NCI-H2081 (cell line): Measurements from ENCODE around the gene RNF121.

Experiments
- DNase-seq, 2 experiments: peaks; one replicate each; lab custom pipeline; 2025; lab: John Stamatoyannopoulos, UW

RNF121 gene

GRCh38 chr11:72039031-72039855 is 110.4 kb downstream of the RNF121 start:
- DNase-seq: no peak

DNA sequence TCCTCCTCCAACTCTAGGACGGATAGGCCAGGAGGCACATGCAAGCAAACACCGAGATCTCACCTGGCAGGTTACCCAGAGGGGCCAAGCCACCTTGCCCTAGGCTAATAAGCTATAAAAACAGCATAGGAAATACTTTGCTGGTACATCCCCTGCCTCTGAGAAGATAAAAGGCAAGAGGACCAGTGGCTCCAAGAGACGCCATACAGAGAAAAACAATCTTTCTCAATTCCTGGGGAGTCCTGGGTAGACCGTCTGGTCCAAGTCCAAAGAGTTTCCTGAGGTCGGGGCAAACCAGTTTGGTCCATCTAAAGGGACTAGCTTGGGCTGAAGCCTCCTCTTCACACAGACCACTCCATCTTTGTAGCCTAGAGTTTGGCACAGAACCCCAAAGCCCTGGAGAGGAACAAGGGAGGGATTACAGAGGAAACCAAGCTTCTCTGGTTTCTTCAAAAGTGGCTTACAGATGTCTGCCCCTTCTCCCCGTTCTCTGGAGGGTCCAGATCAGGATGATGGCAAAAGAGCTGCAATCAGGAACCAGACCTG is 111.1 kb downstream of the RNF121 start:
- DNase-seq: peak in 1 of 2 experiments; percentile 46

GRCh38 chr11:72040491-72041363 is 111.9 kb downstream of the RNF121 start:
- DNase-seq: peak; percentile 89 to 95

GRCh38 chr11:72041364-72042063 is 112.7 kb downstream of the RNF121 start:
- peak; percentile 72 to 82 for DNase-seq

DNA sequence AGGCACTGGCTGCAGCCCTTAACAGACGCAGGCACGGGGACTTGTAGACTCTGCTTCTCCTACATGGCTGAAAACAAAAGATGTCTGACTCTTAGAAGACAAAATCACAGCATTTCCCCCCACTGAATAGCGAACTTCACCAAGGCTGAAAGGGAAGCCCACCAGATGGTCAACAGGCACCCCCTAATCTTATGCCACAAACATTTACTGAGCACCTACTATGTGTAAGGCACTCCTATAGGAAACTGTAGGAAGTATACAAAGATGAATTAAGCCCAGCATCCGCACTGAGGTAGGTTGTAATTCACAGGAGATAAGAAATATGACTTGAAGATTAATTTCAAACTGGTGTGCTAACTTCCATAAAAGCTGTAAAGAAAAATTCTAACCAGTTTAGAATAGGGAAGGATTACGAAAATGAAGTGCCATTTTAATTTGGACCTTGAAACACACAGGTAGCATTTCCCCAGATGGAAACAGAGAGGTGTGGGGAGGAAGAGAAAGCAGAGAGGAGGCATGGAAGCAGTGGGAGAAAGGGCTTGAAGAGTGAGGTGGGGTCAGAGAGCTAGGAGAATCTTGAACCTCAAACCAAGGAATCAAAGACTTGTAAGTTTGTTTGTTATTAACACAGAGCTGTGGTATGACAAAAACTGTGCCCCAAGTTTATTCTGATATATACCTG is 113.4 kb downstream of the RNF121 start:
- no peak for DNase-seq

DNA sequence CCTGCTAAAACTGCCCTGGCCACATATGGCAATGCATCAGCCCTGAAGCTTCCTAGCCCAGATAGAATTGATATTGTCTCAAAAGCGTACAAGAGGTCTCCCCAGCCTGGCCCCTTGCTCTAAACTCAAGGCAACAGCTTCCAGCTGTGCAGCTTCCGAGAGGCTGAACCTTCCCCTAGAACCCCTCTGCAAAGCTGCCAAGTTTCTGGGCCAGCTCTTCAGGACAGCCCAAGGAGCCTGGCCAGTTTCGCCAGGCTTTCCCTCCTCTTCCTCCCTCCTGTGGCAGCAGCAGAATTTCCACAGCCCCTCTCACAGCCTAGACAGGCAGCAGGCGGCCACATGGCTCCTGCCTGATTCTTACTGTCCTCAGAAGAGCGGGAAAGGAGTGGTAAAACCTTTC is 117.0 kb downstream of the RNF121 start:
- DNase-seq: no peak
